OCI-LY7 (cell line): Measurements from ENCODE around the gene RPL27.

ENCODE experiments used
- EZH2phosphoT487 ChIP-seq: fragments of 200-600 bp; sonication (generic); IDR thresholded peaks from 2 replicates; pipeline ENCODE4 v1.6.1; 2018; ENCODE audit warnings: low read depth, borderline replicate concordance, mild to moderate bottlenecking, mixed run types, antibody characterized with exemption, low read length, moderate library complexity, mixed read lengths
- TF ChIP-seq, protein P1 (sequence below): fragments of 200-600 bp; sonication (generic); conservative IDR thresholded peaks from 2 replicates; pipeline ENCODE4 v1.5.1; 2014; ENCODE audit warnings: mild to moderate bottlenecking, antibody characterized with exemption, low read length, moderate library complexity, mixed read lengths

GRCh38 chr17:42997984-42998938 lies at the start of gene RPL27:
- TF ChIP-seq, protein P1, sequence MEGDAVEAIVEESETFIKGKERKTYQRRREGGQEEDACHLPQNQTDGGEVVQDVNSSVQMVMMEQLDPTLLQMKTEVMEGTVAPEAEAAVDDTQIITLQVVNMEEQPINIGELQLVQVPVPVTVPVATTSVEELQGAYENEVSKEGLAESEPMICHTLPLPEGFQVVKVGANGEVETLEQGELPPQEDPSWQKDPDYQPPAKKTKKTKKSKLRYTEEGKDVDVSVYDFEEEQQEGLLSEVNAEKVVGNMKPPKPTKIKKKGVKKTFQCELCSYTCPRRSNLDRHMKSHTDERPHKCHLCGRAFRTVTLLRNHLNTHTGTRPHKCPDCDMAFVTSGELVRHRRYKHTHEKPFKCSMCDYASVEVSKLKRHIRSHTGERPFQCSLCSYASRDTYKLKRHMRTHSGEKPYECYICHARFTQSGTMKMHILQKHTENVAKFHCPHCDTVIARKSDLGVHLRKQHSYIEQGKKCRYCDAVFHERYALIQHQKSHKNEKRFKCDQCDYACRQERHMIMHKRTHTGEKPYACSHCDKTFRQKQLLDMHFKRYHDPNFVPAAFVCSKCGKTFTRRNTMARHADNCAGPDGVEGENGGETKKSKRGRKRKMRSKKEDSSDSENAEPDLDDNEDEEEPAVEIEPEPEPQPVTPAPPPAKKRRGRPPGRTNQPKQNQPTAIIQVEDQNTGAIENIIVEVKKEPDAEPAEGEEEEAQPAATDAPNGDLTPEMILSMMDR = peak; percentile 93
- TF ChIP-seq EZH2phosphoT487 = no peak
